ENCODE data around the gene TAF1L.

DNA sequence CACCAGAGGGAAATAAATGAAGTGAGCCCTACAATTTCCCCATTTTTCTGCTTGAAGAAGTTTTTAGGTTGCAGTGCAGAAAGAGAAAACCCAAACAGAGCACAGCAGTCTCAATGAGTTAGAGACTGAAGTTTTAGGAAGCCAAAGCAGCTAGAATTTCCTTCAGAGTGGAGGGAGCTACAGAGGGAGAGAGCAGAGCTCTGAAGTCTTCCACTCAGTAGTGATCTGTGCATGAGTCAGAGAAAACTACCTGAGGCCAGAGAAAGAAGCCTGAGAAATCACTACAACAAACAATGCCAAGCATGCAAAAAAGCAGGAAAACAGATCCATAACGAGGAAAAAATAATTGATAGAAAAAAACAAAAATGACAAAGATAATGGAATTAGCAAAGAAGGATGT is 44.6 kb downstream of the TAF1L start:
- TF ChIP-seq, protein P1, sequence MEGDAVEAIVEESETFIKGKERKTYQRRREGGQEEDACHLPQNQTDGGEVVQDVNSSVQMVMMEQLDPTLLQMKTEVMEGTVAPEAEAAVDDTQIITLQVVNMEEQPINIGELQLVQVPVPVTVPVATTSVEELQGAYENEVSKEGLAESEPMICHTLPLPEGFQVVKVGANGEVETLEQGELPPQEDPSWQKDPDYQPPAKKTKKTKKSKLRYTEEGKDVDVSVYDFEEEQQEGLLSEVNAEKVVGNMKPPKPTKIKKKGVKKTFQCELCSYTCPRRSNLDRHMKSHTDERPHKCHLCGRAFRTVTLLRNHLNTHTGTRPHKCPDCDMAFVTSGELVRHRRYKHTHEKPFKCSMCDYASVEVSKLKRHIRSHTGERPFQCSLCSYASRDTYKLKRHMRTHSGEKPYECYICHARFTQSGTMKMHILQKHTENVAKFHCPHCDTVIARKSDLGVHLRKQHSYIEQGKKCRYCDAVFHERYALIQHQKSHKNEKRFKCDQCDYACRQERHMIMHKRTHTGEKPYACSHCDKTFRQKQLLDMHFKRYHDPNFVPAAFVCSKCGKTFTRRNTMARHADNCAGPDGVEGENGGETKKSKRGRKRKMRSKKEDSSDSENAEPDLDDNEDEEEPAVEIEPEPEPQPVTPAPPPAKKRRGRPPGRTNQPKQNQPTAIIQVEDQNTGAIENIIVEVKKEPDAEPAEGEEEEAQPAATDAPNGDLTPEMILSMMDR (IDR thresholded peaks at IDR 0.05; ENCODE audit: low read depth, low read length): no peak
- TF ChIP-seq POLR2A (IDR thresholded peaks at IDR 0.05; ENCODE audit: extremely low read depth, insufficient read length): no peak
